Loucy (cell line): ENCODE measurements around the gene LGR4.

Experiments used
- H2AFZ ChIP-seq: fragments of 200-600 bp; sonication (generic); 2 replicates; pipeline ENCODE4 v1.6.0; 2016; ENCODE audit warnings: antibody characterized with exemption, mild to moderate bottlenecking, low read length, moderate library complexity
- H3F3A ChIP-seq: fragments of 200-600 bp; 2 replicates; pipeline ENCODE4 v1.6.0; 2016; ENCODE audit warnings: antibody characterized with exemption, low read depth, mild to moderate bottlenecking
- H3K27me3 ChIP-seq: fragments of 200-600 bp; sonication (generic); 2 replicates; pipeline ENCODE4 v1.6.1; 2014; ENCODE audit warnings: low read length, mild to moderate bottlenecking; ENCODE audit not compliant: insufficient read depth, poor library complexity, severe bottlenecking
- H3K36me3 ChIP-seq: fragments of 200-600 bp; sonication (generic); 2 replicates; pipeline ENCODE4 v1.6.1; 2016; ENCODE audit warnings: low read length; ENCODE audit not compliant: insufficient read depth
- H3K4me1 ChIP-seq: fragments of 200-600 bp; sonication (generic); 2 replicates; pipeline ENCODE4 v1.5.1; 2014; ENCODE audit warnings: low read length, mild to moderate bottlenecking; ENCODE audit not compliant: insufficient read depth, poor library complexity, severe bottlenecking
- H3K4me2 ChIP-seq: fragments of 200-600 bp; sonication (generic); 2 replicates; pipeline ENCODE4 v1.6.0; 2014; ENCODE audit warnings: antibody characterized with exemption, low read length, low read depth, mild to moderate bottlenecking; ENCODE audit not compliant: poor library complexity, severe bottlenecking
- H3K4me3 ChIP-seq: fragments of 200-600 bp; sonication (generic); 2 replicates; pipeline ENCODE4 v1.5.1; 2014; ENCODE audit warnings: low read length, mild to moderate bottlenecking, mixed read lengths; ENCODE audit not compliant: poor library complexity, severe bottlenecking
- H3K79me2 ChIP-seq: fragments of 200-600 bp; sonication (generic); 2 replicates; pipeline ENCODE4 v1.6.1; 2014; ENCODE audit warnings: low read length; ENCODE audit not compliant: insufficient read depth
- H3K9ac ChIP-seq: fragments of 200-600 bp; sonication (generic); 2 replicates; pipeline ENCODE4 v1.6.0; 2014; ENCODE audit warnings: mild to moderate bottlenecking, low read depth, low read length, moderate library complexity; ENCODE audit not compliant: poor library complexity, severe bottlenecking
- H3K9me2 ChIP-seq: fragments of 200-600 bp; sonication (generic); replicated peaks from 2 replicates; pipeline ENCODE4 v1.6.1; 2016; ENCODE audit warnings: low read depth, low read length, mixed read lengths
- H3K9me3 ChIP-seq: fragments of 200-600 bp; sonication (generic); 2 replicates; pipeline ENCODE4 v1.6.1; 2014; ENCODE audit warnings: mild to moderate bottlenecking, antibody characterized with exemption, low read length, low read depth; ENCODE audit not compliant: insufficient read depth
- H4K20me1 ChIP-seq: fragments of 200-600 bp; sonication (generic); 2 replicates; pipeline ENCODE4 v1.6.0; 2014; ENCODE audit warnings: antibody characterized with exemption, low read length, mild to moderate bottlenecking; ENCODE audit not compliant: insufficient read depth, poor library complexity, severe bottlenecking
- EZH2phosphoT487 ChIP-seq: fragments of 200-600 bp; IDR thresholded peaks from 2 replicates; pipeline ENCODE4 v1.6.1; 2018; ENCODE audit warnings: antibody characterized with exemption, mild to moderate bottlenecking, moderate library complexity, borderline replicate concordance
- TF ChIP-seq, protein P1 (sequence below): fragments of 200-600 bp; sonication (generic); conservative IDR thresholded peaks from 2 replicates; pipeline ENCODE4 v1.5.1; 2014; ENCODE audit warnings: mild to moderate bottlenecking, antibody characterized with exemption, low read length

The LGR4 gene

DNA sequence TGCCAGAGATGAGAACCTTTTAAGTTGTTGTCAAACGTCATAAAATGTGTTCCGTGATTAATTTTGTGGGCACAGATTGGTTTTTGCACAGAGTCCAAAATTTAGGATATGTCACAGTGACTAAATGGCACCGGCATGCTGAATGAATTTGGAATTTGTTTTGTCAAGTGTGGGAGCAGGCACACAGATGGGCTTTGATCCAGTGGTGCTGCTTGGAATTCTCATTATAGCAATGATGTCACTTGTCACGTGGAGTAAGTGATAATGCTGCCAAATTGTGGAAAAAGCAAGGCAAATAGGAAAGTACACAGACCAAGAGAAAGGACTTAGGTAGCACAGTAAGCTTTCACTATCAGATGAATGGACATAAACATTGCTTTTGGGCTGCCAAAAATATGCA lies 42.0 kb upstream of the LGR4 start:
- Histone ChIP-seq H3F3A (no peaks in the 10 kb centered on the region), H3K9ac (no peak overlapping the region), H4K20me1 (no peaks in the 10 kb centered on the region), H3K9me2 (no peaks in the 10 kb centered on the region), H2AFZ (no peak overlapping the region), H3K4me3 (no peak overlapping the region), H3K36me3 (no peaks in the 10 kb centered on the region), H3K4me1 (no peaks in the 10 kb centered on the region), H3K79me2 (no peaks in the 10 kb centered on the region), H3K27me3 (no peaks in the 10 kb centered on the region), H3K9me3 (no peaks in the 10 kb centered on the region), H3K4me2 (no peak overlapping the region)
- no peak for TF ChIP-seq EZH2phosphoT487
- TF ChIP-seq, protein P1, sequence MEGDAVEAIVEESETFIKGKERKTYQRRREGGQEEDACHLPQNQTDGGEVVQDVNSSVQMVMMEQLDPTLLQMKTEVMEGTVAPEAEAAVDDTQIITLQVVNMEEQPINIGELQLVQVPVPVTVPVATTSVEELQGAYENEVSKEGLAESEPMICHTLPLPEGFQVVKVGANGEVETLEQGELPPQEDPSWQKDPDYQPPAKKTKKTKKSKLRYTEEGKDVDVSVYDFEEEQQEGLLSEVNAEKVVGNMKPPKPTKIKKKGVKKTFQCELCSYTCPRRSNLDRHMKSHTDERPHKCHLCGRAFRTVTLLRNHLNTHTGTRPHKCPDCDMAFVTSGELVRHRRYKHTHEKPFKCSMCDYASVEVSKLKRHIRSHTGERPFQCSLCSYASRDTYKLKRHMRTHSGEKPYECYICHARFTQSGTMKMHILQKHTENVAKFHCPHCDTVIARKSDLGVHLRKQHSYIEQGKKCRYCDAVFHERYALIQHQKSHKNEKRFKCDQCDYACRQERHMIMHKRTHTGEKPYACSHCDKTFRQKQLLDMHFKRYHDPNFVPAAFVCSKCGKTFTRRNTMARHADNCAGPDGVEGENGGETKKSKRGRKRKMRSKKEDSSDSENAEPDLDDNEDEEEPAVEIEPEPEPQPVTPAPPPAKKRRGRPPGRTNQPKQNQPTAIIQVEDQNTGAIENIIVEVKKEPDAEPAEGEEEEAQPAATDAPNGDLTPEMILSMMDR = no peak

DNA sequence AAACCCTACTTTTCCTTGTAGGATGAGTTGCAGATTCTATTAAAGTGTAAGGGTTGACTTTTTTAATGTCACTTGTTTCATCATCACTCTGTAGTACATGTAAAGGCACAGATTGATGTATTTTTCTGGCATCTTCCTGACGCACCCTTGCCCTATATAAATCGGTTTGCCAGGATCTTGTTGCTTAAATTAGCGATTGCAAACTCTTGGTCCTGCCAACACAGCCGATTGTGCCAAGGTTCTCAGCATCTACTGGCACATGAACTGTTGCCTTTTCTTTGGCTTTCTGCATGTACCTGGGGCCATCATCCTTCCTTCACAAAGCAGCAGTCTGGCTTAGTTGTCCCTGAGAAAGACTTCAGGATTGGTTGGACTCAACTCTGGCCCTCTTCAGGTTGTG lies 41.5 kb upstream of the LGR4 start:
- Histone ChIP-seq H3K4me1 (no peaks in the 10 kb centered on the region), H3K4me3 (no peak overlapping the region), H3K9ac (no peak overlapping the region), H3K4me2 (no peak overlapping the region), H3K9me2 (no peaks in the 10 kb centered on the region), H3F3A (no peaks in the 10 kb centered on the region), H3K9me3 (no peaks in the 10 kb centered on the region), H3K36me3 (no peaks in the 10 kb centered on the region), H4K20me1 (no peaks in the 10 kb centered on the region), H3K79me2 (no peaks in the 10 kb centered on the region), H2AFZ (no peak overlapping the region), H3K27me3 (no peaks in the 10 kb centered on the region)
- TF ChIP-seq, protein P1 = no peak
- TF ChIP-seq EZH2phosphoT487 = no peak

DNA sequence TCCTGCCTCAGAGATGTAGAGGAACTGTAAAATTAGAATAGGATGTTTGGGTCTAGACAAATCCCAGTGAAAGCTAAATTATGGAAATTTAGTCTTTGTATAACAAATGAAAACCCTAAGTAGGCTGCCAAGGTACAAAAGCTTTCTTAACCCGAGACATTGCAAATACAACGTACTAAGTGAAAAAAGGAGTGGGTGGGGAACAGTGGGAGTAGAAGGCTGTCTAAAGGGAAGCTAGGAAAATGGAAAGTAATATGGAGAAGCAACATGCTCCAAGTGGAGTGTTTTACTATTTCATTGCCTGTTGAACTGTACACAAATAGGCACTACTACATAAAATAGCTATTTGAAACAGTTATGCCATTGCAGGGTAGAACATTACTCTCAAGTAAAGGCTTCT lies 40.8 kb upstream of the LGR4 start:
- Histone ChIP-seq H3K4me2 (no peak overlapping the region), H3K27me3 (no peaks in the 10 kb centered on the region), H3K36me3 (no peaks in the 10 kb centered on the region), H3K9ac (no peak overlapping the region), H4K20me1 (no peaks in the 10 kb centered on the region), H3K9me2 (no peaks in the 10 kb centered on the region), H3K79me2 (no peaks in the 10 kb centered on the region), H3F3A (no peaks in the 10 kb centered on the region), H3K4me1 (no peaks in the 10 kb centered on the region), H3K4me3 (no peak overlapping the region), H2AFZ (no peak overlapping the region), H3K9me3 (no peaks in the 10 kb centered on the region)
- TF ChIP-seq, protein P1 = no peak
- TF ChIP-seq EZH2phosphoT487 = no peak
